Activated CD8-positive, alpha-beta memory T cell treated with anti-CD3 and anti-CD28 coated beads, Interleukin-2, amount 50 U/mL, for 24 hours (primary cell): Measurements from ENCODE around the gene PRR16.

ENCODE experiments used
- DNase-seq: peaks from one replicate; pipeline ENCODE4 v3.0.0-alpha.2; 2020; ENCODE audit errors: extremely low read depth

The PRR16 gene

DNA sequence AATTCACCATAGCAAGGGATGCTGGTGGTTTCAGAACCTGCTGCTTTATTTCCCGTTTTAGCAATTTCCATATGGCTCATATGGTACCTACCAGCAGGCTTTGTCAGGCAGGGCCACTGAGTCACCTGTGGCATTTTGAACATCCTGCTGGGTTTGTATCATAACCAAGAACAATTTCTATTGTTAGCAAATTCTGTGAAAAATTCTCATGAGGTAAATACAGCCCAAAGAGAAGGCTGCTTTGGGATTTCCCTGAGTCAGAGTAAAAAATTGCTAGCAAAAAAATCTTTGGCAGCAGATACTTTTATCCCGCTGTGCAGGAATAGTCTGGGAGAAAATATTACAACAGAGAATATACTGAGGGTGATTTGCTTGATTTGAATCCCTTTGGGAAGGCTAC, 52.7 kb downstream of the PRR16 start:
- no peak for DNase-seq

DNA sequence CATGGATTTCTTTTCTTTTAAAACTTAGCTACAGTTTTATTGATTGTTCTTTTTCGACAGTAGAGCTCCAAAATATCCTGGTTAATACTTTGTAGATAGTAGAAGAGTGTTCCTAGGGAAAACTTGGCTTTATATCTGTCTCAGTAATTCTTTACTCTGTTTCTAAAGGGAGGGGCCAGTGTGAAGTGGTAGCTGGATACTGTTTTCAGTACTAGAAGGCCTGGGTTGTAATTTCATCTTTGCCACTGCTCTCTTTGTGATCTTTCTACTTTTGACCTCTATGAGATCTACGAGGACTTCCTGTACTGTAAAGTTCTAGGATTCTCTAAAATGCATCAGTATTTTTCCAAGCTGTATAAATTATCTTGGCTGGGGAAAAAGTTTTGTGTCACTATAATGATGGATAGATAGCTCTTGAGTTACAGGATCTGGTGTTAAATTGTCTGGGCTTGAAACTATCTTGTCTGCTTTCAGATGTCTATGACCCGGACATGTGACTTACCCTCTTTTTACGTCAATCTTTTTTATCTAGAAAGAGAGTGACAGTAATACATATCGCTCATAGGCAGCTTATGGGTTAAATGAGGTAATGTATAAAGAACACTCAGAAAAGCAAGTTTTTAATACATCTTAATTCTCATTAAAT, 53.6 kb downstream of the PRR16 start:
- DNase-seq: no peak

DNA sequence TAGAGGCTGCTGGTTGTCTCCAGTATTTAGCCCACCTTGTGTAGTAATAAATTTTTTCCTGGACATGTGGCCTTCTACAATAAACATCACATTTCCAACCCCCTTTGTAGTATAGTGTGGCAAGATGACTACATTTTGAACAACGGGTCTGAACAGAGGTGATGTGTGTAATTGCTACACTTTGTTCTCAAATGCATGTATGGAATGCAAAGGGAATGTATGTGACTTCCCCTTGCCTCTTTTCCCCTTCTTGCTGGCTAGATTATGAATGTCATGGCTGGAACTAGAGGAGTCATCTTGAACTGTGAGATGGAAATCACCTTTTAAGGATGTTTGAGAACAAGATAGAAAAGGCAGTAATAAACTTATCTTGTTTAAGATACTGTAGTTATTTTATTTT, 54.5 kb downstream of the PRR16 start:
- no peak for DNase-seq

DNA sequence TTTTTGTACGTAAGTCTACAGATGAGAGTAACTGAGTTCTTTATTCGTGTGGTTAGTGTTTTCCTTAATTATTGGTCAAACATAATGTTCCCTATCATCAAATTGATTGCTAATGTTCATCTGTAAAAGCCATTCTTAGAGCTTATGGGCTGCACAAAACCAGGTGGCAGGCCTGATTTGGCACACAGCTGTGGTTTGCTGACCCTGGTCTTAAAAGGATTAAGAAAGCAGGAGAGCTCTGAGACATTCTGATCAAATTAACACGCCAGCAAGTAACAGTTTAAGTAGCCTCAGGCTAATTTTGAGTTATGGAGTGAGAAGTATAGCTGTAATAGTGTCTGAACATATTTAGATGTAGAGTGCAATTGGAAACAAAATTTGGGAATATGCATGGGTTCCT, 63.2 kb downstream of the PRR16 start:
- no peak for DNase-seq

DNA sequence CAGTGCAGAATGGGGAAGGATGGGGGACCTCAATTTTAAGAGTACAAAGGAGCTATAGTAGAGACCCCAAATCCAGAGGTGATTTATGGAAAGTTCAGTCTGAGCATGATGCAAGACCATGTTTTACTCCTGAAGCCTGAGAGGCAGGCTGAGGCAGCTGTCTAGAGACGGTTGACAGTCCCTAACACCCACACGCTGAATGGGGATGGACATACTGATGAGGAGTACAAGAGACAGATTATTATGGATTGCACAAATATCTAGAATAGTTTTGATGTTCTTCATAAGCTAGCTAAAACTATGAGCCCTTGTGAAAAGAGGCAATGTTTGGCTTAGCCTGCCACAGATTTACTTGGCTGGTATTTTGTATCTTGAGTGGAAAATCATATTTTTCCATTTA, 64.5 kb downstream of the PRR16 start:
- no peak for DNase-seq

DNA sequence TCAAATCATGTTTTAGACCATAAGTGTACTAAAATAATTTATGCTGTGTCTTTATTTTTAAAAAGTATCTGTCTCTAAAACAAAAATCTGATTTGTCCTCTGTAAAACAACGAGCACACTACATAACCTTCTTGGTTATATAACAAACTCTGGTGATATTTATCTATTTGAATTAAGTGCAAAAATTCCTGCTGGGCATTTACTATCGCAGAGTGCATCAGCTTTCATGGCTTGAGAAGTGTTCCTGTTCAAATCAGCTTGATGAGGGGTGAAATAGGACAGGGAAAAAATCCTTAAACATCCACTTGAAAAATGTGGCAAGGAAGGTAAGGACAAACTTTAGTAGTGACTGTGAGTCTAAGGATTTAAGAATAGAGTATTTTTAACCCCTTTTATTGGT, 65.3 kb downstream of the PRR16 start:
- no peak for DNase-seq

DNA sequence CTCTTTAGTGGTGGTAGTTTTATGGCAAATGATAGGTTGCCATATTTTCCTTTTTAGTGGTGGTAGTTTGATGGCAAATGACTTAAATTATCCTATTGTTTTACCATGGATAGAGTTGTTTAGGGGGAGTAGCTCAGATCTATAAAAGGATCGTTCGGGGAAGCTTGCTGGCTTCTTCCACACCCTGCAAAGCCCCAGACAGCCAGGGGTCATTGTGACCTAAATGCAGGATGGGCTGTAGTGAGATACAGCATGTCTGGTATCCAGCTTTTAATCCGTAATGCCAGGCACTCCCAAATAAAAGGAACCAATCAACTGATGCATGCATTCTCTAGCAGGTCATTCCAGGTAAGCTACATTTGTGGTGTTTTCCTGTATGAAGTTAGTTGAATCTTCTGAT, 67.1 kb downstream of the PRR16 start:
- DNase-seq: no peak

DNA sequence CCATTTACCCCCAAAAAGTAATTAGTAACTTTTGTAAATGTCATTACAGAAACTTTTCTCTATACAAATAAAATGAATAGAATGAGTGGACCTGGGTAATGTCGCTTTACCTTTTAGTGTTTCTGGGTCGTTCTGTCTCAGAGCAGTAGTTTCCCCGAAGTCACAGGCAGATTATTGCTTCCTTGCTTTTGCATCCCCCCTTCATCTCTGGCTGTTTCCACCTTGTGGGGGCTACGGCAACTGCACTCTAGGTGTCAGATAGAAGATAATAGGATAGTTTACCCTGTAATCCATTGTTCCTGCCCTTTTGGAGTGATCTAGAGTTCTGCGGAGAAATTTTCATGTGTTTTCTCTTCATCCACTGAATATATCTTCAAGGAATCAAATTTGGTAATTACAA, 68.7 kb downstream of the PRR16 start:
- no peak for DNase-seq

DNA sequence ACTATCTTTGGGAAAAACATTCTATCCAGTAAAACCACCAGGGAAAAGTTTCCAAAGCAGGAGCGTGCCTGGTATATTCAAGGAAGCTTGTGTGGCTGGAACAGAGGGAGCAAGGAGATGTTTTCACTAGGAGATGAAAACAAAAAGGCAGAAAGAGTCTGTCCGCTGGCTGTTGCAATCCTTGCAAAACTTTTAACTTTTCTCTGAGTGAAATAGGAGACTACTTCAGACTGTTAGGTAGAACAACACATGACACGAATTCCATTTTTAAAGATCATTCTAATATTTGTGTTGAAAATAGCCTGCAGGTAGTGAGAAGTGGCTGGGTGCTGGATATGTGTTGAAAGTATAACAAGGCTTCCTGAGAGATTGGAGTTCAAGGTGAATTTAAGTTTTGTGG, 69.5 kb downstream of the PRR16 start:
- no peak for DNase-seq

DNA sequence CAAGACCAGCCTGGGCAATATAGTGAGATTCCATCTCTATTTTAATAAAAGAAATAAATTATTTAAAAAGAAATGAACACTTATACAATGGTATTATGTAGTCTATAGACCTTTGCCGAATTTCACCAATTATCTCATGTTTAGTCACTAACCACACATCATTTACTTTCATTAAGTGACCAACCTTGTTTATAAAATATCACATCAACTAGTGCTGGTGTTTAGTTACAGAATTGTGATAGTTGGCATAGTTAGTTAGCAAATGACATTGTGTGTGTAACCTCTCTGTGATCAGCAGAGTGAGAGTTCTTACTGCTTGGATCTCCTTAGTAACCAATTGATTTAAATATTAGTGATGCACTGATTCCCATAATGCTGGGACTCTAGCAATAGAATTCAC, 71.8 kb downstream of the PRR16 start:
- DNase-seq: no peak

DNA sequence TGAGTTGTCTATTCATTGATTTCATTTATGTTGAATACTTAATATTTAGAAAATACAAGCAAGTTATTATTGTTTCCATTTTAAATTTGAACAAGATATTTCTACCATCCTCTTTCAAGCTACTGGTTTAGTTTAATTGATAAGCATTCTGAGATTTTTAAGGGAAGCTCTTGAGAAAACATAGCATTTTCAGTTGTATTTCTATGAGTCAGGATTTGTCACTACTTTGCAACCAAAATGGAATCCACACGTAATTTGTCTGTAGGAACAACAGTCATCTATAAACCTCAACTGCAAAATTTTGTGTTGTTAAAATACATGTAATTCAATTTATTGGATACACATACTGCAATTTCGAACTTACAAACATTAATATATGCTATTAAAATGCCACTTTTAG, 74.0 kb downstream of the PRR16 start:
- DNase-seq: no peak

DNA sequence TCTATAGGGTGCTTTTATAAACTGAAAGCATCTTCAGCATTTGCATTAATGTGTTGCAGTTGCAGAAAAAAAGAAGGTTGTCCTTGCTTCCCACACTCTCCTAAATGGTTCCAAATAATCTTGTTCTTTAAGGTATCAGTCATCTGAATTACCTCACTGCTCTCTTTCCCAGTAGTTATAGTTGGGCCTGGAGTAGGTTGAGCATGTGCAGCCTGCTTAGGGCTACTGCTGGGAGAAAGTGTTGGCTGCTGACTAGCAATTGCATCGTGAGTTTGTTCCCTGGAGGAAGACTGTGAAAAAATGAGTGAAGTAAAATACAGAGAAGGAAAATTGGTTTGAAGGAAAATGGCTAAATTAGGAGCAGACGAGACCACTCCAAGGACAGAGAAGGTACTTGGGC, 74.5 kb downstream of the PRR16 start:
- no peak for DNase-seq

DNA sequence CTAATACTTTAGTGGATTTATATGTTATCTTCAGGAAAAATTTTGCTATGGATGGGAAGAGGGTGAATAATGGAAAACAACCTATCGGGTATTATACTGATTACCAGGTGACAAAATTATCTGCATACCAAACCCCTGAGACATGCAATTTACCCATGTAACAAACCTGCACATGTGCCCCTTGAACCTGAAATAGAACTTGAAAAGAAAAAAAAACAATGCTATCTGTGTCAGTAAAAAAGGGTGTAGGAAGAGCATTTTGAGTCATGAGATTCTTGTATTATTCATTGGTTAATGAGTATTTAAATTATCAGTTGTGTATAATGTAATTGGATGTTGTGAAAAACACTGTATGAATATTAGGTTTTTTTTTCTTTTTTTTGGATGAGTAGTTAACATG, 75.4 kb downstream of the PRR16 start:
- DNase-seq: no peak

DNA sequence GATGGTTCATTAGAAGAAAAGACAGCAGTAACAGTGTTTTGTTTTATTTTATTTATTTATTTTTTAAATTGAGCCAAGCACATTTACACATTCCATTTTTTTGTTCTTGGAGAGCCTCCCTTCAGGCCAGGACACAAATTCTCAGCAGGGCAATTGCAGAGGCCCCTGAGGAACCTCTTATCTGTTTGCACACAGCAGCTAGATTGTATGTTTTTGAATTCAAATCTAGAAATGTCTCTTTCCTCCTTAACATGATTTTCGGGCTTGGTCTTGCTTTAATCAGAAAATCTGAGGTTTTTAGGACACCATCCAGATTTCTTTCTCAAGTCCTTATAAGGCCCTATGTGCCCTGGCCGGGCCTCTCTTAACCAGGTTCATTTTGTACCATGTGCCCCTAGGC, 76.0 kb downstream of the PRR16 start:
- no peak for DNase-seq

DNA sequence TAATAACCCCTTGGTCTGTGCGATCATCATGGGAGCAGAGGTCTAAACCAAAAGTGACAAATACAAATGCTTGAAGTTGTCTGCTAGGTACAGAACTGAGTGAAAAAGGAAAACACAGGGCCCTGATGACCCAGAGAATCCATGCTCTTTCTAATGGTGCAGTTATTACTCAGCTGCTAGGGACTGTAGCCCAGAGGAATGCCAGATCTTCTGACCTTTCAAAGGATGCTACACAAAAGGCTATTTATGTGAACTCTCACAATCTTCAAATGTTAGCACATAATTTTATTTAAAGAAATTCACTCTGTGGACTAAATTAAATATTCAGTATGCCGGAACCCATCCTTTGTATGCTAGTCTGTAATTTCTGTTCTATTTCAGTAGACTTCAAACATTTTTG, 79.9 kb downstream of the PRR16 start:
- no peak for DNase-seq

DNA sequence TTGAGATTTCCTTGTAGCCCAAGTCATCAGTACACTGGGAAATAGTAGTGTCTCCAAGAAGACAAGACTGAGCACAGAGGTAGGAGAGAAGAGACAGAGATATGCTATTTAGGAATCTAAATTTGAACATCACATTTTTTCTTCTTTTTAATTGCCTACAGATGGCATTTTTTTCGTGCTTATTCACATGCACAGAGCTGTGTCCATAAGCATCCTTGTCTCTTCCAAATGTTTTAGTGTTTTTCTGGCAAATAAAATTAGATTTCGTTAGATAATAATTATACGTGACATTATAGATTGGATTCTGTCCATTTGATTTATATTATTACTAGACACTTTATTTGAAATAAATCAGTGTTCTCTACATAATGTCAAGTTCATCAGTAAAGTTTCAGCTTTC, 80.9 kb downstream of the PRR16 start:
- no peak for DNase-seq

DNA sequence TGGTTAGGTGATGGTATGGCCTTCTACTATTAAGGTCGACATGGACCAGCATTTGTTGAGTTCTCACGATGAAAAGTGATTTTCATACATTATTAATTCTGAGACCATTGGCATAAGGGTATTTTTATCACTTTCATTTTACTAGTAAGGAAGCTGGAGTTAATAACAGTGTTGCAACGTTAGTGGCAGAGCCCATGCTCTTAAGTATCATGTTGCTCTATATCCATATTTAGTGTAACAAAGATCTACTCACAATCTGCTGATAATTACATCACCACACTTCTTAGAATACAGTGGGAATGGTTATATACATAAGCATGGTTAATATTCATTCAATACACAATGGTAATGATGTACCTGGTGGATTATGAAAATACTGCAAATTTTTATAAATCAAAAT, 81.9 kb downstream of the PRR16 start:
- no peak for DNase-seq

DNA sequence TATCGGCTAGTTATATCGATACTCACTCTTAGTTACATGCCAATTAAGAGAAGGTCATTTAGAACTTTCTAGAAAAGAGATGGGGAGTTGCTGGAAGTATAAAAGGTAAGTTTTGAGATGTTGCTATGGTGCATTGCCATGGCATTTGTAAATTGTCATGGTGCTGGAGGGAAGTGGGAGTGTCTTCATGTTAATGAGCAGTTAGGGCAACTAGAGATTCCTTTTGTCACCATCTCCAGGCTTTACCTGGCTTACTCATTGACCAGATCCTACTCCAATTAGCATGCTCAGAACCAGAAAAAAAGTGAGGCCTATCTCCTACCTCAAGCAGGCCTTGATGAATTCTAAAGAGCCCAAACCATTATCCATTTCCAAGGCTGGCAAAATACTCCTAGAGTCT, 82.8 kb downstream of the PRR16 start:
- no peak for DNase-seq

DNA sequence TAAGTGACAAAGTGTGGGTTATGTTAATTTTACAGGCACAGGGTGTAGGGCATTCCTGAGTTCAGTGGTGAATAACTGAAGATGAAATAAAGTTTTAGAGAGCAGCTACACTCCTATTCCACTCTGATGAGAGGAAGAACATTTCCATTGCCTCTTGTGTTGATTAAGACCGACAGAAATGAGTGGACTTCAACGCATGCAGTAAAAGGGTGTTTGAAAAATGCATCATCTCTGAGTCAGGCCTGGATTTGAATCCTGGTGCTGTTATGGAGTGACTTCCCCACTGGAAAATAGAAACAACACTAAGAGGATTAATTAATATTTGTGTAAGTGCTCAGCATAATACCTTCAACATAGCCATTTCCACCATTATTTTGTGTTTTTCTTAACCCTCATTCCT, 86.3 kb downstream of the PRR16 start:
- no peak for DNase-seq

DNA sequence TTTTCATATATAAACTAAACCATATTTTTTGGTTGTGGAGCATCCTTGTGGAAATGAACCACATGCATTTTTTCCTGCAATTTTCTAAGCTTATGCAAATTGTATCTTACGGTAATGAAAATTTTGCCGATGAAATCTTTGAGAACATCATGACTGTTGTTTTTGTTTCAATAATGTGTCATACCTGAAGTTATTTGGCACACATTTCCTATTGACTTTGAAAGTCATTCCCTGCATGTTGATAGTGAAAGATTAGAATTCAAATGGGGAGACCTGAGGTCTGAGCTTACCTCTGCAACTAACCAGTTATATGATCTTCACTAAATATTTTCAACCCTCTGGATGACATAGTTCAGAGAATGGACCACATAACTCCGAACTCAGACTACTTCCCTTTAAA, 88.5 kb downstream of the PRR16 start:
- no peak for DNase-seq

DNA sequence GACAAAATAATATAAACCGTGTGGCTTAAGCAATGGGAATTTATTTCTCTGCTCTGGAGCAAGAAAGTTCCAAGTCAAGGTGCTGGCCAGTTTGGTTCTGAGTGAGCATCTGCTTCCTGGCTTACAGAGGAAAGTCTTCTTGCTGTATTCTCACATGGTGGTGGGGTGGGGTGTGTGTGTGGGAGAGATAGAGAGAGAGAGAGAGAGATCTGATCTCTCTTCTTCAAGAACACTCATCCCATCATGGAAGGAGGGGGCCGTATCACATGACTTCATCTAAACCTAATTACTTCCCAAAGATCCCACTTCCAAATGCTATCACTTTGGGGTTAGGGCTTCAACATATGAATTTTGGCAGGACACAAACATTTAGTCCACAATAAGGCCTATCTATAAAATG, 91.2 kb downstream of the PRR16 start:
- no peak for DNase-seq

DNA sequence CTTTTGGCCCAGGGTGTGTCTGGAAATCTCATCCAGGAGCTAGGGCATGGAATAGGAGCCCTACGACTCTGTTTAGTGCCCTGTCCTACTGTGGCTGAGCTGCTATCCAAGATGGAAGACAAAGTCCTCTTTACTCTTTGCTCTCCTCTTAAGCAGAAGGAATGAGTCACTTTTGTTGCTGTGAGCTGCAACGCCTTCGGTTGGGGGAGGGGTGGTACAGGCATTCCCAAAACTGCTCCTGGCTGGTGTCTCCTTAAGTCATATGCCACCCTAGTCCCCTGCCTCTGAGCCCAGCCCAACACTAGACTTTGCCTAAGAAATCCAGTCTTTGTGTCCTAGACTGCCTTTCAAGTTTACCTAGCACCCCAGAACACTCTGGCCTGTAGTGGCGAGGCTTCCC, 99.9 kb downstream of the PRR16 start:
- DNase-seq: no peak

DNA sequence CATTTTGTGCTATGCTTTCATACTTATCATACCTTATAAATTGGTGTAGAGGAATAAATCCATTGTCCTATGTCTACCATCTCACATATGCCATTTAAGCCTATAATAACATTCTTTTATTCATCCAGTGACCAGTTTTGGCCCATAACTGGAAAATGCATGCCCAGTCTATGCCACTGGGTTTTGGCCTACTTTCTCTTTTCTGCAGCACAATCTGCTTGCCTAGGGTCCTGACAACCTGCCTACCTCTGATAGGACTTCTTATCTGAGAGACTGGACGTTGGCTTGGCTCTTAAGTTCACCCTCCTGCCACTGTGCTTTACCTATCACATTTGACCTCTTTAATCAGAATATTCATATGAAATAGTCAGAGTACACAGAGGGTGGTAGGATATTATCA, 103.0 kb downstream of the PRR16 start:
- DNase-seq: no peak

DNA sequence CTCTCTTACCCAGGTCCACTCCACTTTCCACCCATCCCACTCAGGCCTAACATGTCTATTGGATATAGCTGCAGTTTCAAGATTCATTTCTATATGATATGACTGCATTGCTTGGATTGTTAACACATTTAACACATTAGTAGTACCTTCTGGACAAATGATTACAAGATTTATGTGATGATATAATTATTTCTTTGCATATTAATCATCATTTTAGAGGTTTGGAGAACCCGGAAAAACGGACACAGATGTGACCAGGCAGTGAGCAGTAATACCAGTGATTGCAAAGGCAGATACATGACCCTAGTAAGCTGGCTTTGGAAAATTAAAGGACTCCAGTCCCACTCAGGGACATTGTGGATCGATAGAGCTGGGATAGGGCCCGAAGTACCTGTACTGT, 103.8 kb downstream of the PRR16 start:
- DNase-seq: no peak

DNA sequence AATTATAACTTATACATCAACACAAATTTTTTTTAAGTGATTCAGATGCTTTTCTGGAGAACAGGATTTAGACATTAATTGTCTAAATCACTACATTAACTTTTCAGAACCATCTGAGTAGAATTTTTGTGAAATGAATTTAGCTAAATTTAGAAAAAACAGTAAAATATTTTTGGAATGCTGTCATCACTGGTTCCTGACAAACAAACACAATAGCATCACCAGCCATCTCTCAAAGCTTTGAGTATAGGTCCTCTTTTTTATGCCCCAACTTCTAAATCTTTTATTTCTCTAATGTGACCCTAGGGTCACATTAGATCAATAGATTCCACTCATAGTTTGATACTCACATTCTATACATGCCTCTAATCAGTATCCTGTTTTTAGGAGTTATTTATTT, 104.6 kb downstream of the PRR16 start:
- DNase-seq: no peak
